Measurements from ENCODE around the gene PRDM2. TPM values are rescaled to one million over a fixed set of nuclear protein-coding genes. Genes with fewer than 3 reads are reported as not detected.

PRDM2 gene
- total RNA-seq = 9.2 and 15.5 TPM in 2 replicates

GRCh38 chr1:13699936-13700520, at the start of gene PRDM2:
TSS of gene PRDM2 (plus strand) at chr1:13700188. CDS start at chr1:13715606, 15,418 bp downstream.

Small RNAs within 50 kb of the gene (small RNA-seq; reads per million reads assigned to genes)
- gene RF00564 (ENCODE audit: low replicate concordance) = not detected

Other genes with a start within 250 kb of the PRDM2 start
- not detected in 2 replicates for gene LRRC38, start 186.2 kb upstream of the PRDM2 start, total RNA-seq
- 20.3 and 249 TPM in 2 replicates for gene PDPN, start 116.4 kb upstream of the PRDM2 start, total RNA-seq

Data from placental pericyte (primary cell).